Measurements from ENCODE around the gene ST13.

GRCh38 chr22:40823426-40823825, 33.0 kb downstream of the ST13 start:
- TF ChIP-seq TAF1 (IDR thresholded peaks at IDR 0.05; ENCODE audit: low read depth) = no peak
- no peak for TF ChIP-seq CTCF (IDR thresholded peaks at IDR 0.05; ENCODE audit: poor library complexity, severe bottlenecking)
- no peak for TF ChIP-seq EP300 (conservative IDR thresholded peaks at IDR 0.05; ENCODE audit: poor library complexity, severe bottlenecking)
- no peak for TF ChIP-seq MXI1 (conservative IDR thresholded peaks at IDR 0.05; ENCODE audit: poor library complexity, severe bottlenecking)
- no peak for TF ChIP-seq REST (IDR thresholded peaks at IDR 0.05; ENCODE audit: borderline replicate concordance)

Data from neural cell (in vitro differentiated cells).